ENCODE data around the gene MRPL4.

GRCh38 chr19:10284960-10285278 lies 32.9 kb downstream of the MRPL4 start:
- TF ChIP-seq, protein P1, sequence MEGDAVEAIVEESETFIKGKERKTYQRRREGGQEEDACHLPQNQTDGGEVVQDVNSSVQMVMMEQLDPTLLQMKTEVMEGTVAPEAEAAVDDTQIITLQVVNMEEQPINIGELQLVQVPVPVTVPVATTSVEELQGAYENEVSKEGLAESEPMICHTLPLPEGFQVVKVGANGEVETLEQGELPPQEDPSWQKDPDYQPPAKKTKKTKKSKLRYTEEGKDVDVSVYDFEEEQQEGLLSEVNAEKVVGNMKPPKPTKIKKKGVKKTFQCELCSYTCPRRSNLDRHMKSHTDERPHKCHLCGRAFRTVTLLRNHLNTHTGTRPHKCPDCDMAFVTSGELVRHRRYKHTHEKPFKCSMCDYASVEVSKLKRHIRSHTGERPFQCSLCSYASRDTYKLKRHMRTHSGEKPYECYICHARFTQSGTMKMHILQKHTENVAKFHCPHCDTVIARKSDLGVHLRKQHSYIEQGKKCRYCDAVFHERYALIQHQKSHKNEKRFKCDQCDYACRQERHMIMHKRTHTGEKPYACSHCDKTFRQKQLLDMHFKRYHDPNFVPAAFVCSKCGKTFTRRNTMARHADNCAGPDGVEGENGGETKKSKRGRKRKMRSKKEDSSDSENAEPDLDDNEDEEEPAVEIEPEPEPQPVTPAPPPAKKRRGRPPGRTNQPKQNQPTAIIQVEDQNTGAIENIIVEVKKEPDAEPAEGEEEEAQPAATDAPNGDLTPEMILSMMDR (IDR thresholded peaks at IDR 0.05; ENCODE audit: low read length), result no peak
- no peak for TF ChIP-seq EZH2 (IDR thresholded peaks at IDR 0.05; ENCODE audit: borderline replicate concordance, low read length)

All from OCI-LY1 (cell line).